HEK293 (cell line): ENCODE results near the gene SIMC1.

ENCODE experiments used
- KLF16 ChIP-seq: fragments of 450-650 bp; formaldehyde crosslinking; IDR thresholded peaks from 2 replicates; pipeline ENCODE4 v1.5.1; 2017; ENCODE audit warnings: missing biosample characterization, missing genetic modification characterization
- ZNF248 ChIP-seq: fragments of 450-650 bp; formaldehyde crosslinking; IDR thresholded peaks from 2 replicates; pipeline ENCODE4 v1.5.1; 2017; ENCODE audit warnings: missing biosample characterization, missing genetic modification characterization
- ZNF660 ChIP-seq: fragments of 450-650 bp; IDR thresholded peaks from 2 replicates; pipeline ENCODE4 v1.5.1; 2018; ENCODE audit warnings: missing biosample characterization, mild to moderate bottlenecking, missing genetic modification characterization
- TF ChIP-seq, protein P1 (sequence below): sonication (generic); formaldehyde crosslinking; IDR thresholded peaks from 2 replicates; pipeline ENCODE4 v1.8.1; 2022; ENCODE audit warnings: mild to moderate bottlenecking, moderate library complexity, missing genetic modification reagents
- TF ChIP-seq, protein P2 (sequence below): fragments of 450-650 bp; formaldehyde crosslinking; IDR thresholded peaks from 2 replicates; pipeline ENCODE4 v1.5.1; 2016; ENCODE audit warnings: missing biosample characterization, missing genetic modification characterization
- TF ChIP-seq, protein P3 (sequence below): fragments of 450-650 bp; formaldehyde crosslinking; IDR thresholded peaks from 2 replicates; pipeline ENCODE4 v1.5.1; 2016; ENCODE audit warnings: missing biosample characterization, missing genetic modification characterization, borderline replicate concordance

DNA sequence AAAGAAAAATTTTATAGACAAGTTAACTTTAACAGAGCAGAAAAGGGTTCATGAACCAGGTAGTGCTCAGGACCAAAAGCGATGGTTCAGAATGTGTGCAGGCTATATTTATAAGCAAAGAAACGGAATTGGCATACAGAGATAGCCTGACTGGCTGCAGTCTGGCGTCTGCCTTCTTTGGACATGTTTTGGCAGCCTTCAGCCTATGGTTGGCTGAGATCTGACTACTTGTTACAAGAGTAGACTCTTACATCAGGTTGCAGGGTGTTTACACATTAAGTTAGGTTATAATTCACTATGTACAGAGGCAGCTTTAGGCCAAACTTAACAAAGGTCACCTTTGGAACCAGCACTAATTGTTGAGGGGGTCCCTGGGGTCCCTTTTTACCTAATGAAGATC is 143.2 kb downstream of the SIMC1 start:
- TF ChIP-seq, protein P1, sequence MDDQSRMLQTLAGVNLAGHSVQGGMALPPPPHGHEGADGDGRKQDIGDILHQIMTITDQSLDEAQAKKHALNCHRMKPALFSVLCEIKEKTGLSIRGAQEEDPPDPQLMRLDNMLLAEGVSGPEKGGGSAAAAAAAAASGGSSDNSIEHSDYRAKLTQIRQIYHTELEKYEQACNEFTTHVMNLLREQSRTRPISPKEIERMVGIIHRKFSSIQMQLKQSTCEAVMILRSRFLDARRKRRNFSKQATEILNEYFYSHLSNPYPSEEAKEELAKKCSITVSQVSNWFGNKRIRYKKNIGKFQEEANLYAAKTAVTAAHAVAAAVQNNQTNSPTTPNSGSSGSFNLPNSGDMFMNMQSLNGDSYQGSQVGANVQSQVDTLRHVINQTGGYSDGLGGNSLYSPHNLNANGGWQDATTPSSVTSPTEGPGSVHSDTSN (CRISPR knock-in tag), result no peak
- TF ChIP-seq, protein P2, sequence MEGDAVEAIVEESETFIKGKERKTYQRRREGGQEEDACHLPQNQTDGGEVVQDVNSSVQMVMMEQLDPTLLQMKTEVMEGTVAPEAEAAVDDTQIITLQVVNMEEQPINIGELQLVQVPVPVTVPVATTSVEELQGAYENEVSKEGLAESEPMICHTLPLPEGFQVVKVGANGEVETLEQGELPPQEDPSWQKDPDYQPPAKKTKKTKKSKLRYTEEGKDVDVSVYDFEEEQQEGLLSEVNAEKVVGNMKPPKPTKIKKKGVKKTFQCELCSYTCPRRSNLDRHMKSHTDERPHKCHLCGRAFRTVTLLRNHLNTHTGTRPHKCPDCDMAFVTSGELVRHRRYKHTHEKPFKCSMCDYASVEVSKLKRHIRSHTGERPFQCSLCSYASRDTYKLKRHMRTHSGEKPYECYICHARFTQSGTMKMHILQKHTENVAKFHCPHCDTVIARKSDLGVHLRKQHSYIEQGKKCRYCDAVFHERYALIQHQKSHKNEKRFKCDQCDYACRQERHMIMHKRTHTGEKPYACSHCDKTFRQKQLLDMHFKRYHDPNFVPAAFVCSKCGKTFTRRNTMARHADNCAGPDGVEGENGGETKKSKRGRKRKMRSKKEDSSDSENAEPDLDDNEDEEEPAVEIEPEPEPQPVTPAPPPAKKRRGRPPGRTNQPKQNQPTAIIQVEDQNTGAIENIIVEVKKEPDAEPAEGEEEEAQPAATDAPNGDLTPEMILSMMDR (tag by site-specific recombination), result no peak
- TF ChIP-seq KLF16 (tag by site-specific recombination), result no peak
- TF ChIP-seq, protein P3, sequence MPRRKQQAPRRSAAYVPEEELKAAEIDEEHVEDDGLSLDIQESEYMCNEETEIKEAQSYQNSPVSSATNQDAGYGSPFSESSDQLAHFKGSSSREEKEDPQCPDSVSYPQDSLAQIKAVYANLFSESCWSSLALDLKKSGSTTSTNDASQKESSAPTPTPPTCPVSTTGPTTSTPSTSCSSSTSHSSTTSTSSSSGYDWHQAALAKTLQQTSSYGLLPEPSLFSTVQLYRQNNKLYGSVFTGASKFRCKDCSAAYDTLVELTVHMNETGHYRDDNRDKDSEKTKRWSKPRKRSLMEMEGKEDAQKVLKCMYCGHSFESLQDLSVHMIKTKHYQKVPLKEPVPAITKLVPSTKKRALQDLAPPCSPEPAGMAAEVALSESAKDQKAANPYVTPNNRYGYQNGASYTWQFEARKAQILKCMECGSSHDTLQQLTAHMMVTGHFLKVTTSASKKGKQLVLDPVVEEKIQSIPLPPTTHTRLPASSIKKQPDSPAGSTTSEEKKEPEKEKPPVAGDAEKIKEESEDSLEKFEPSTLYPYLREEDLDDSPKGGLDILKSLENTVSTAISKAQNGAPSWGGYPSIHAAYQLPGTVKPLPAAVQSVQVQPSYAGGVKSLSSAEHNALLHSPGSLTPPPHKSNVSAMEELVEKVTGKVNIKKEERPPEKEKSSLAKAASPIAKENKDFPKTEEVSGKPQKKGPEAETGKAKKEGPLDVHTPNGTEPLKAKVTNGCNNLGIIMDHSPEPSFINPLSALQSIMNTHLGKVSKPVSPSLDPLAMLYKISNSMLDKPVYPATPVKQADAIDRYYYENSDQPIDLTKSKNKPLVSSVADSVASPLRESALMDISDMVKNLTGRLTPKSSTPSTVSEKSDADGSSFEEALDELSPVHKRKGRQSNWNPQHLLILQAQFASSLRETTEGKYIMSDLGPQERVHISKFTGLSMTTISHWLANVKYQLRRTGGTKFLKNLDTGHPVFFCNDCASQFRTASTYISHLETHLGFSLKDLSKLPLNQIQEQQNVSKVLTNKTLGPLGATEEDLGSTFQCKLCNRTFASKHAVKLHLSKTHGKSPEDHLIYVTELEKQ, result no peak
- no peak for TF ChIP-seq ZNF660 (tag by site-specific recombination)
- no peak for TF ChIP-seq ZNF248 (tag by site-specific recombination)
